ENCODE results near the gene HCFC2.
A peak's percentile ranks its signal among the peaks of the same experiment; 100 is the strongest.
"Not testable (repeated sequence)": the region's sequence is repeated elsewhere in the genome, so short reads cannot be mapped to it uniquely, and the experiment has no call there.

HCFC2 gene

DNA sequence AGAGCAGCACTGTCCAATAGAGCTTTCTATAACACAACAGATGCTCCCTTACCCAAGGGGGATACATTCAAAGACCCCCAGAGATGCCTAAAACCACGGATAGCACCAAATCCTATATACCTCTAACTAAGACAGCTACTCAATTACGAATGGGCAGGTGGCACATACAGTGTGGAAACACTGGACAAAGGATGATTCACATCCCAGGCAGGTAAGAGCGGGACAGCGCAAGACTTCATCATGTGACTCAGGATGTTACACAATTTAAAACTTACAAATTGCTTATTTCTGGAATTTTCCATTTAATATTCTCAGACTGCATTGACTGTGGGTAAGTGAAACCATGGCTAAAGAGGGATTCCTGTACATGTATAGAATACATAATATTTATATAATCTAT, 5.5 kb upstream of the HCFC2 start:
- DNase-seq, result no peak

- no peak for DNase-seq
Measured at GRCh38 chr12:104059963-104060362, 4.4 kb upstream of the HCFC2 start.

- no peak for DNase-seq
Measured at GRCh38 chr12:104060791-104061190, 3.5 kb upstream of the HCFC2 start.

DNA sequence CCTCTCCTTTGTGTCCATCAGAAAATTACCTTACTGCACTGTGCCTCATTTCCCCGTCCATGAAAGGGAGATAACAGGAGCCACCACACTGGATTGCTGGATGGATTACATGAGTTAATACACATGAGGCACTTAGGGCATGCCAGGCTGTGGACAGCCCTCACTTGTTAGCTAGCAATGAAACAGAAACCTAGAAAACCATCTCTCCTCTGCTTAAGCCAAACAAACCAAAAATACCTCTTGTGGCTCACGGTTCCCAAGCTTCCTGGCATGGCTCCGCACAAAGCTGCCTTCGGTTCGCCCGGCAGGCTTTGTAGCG, 660 bp upstream of the HCFC2 start:
- no peak for DNase-seq

DNA sequence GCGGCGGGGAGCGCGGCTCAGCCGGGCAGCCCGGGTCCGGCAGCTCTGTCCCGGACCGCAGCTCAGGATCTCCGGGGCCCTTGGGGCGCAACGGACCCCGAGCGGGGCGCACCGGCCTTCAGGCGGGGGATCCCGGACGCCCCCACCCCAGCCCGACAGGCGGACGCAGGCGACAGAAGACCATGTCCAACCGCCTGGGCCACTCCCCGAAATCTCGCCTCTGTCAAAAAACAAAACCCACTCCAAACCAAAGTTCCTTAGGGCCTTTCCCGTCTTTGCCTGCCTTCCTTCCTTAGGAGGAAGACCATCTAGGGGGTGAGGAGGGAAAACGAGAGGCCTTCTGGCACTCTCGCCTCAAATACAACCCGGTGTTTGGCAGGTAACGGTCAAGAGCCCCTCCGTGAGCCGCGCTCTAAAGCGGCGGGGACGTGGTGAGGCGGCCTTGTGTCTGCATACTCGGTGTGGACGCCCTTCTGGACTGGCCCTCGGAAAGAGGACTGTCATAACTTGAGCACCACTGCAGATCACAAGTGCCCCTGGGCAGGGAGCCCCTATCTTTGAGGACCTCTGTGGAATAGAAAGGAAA, 604 bp downstream of the HCFC2 start:
- DNase-seq, result no peak

GRCh38 chr12:104072099-104072498, 7.8 kb downstream of the HCFC2 start:
- DNase-seq, result no peak

DNA sequence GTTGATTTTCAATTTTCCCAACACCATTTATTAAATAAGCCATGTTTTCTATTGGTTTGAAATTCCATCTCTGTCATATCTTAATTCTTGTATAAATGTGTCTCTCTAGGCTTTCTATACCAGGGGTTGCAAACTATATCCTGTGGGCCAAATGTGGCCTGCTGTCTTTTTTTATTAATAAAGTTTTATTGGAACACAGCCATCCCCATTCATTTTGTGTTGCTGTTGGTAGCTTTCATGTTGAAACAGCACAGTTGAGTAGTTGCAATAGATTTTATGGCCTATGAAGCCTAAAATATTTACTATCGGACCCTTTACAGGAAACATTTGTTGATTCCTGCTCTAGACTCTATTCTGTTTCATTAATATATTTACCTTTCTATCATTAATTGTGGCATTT, 9.4 kb downstream of the HCFC2 start:
- no peak for DNase-seq

GRCh38 chr12:104079024-104079423, 14.7 kb downstream of the HCFC2 start:
- DNase-seq, result no peak

DNA sequence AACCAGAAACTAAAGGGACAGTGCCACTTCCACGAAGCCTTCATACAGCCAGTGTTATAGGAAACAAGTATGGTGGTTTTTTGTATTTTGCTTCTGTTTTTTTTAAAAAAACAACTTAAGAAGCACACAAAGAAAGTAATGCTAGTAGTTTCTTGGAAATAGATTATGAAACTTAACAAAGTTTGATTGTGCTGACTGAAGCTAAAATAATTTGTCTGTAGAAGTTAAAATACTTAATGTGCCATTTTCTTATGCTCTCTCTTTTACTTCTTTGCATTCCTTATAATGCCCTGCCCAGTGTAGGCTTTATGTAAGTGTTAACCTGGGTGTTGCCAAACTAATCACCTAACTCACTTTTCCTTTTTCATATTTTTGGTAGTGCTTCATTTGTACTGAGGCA, 16.4 kb downstream of the HCFC2 start:
- no peak for DNase-seq

DNA sequence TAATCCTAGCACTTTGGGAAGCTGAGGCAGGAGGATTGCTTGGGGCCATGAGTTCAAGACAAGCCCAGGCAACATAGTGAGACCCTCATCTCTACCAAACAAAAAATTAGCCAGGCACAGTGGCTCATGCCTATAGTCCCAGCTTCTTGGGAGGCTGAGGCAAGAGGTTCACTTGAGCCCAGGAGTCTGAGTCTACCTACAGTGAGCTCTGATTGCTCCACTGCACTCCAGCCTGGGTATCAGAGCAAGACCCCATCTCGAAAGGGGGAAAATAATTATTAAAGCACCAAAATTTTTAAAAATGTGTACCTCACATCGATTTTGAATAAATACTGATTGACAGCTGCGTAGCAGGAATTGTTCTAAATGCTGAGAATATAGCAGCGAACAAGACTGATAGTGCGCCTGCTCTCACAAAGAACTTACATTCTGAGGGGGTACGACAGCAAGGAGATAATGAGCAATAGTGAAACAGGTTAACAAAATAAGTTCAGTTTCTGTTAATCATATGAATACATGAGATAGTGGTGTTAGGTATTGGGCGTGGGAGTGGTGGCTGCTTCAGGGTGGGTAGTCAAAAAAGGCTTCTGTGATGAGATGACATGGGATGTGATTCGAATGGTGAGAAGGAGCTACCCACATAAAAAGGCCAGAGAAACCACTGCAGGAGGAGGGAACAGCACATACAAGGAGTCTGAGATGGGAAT, 19.6 kb downstream of the HCFC2 start:
- no peak for DNase-seq

DNA sequence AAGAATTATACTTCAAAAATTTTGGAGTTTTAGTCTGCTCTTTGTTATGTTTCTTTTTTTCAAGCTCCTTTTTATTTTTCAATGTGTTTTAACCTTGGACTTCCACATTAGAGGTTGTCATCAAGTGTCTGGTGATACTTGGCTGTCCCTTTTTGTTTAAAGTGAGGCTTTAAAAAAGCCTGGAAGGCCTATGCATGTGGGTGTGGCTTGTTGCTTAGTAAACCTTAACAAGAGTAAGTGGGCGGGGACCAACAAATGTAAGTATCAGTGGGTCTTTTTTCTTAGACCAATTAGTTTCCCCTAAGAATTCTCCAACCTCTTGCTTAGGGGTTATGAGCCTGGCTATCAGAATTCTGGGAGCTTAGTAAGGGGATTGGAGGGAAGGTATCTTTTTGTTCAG, 26.4 kb downstream of the HCFC2 start:
- no peak for DNase-seq

DNA sequence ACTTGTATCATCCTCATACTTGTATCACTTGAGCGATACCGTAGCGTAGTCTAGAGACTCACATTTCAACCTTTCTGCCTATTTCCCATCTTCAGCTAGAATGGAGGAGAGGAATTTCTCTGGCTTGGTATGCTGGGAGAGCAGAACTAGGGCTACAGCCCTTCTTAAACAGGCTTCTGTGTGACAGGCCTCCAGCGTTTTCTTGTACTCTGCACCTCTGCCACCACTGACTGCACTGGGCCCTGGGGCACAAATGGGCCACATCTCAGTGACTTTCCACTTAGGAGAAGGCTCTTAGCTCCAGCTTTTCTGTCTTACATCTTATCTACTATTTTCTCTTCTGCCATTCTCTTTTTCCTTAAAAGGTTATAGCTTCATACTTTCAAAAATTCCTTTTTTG, 26.8 kb downstream of the HCFC2 start:
- no peak for DNase-seq

DNA sequence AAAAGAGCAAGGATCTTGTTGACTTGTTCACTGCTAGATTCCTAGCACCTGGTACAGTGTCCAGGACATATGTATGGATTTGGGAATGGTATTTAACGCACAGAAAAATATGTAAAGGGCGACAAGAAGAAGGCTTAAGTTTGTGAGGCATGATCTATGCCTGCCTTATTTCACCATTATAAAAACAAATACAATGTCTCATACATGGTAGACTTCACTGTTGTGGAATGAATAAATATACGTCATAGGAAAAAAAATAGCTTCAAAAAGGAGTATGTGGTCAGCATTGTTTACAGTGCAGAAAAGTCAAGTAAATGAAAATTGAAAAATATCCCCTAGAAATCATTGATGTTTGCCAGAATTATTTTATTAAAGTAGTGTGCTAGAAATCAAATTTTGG, 30.0 kb downstream of the HCFC2 start:
- DNase-seq, result no peak

DNA sequence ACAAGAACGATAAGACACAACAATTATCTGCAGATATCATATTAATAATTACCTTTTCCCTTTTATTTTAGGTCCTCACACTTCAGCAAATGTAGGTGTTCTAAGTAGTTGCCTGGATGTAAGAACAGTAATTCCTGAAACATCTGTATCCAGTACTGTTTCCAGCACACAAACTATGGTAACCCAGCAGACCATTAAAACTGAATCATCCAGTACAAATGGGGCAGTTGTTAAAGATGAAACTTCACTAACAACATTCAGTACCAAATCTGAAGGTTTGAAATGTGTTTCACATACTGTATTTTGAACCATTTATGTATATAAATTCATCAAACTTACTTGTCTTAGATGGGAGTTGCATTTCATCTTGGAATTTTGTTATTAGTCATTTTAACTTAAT, 31.0 kb downstream of the HCFC2 start:
- DNase-seq, result no peak

- DNase-seq, result no peak
Measured at GRCh38 chr12:104097954-104098353, 33.6 kb downstream of the HCFC2 start.

DNA sequence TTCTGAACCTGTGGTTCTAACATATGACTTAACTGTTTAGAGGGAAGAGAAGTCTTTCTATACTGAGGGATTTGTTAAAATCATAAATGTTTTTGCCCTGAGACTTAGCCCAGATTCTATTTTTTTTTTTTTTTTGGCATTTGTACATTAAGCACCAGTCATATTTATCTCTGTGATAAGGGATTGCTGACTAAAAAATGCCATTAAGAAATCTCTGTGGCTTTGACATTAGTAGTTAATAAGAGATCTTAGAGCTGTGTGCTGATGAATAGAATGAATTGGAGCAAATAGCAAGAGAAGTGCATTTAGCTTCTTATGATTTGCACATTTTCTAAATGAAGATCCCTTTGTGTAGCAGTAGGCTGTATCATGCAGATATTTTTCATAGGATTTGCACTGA, 41.1 kb downstream of the HCFC2 start:
- DNase-seq, result no peak

GRCh38 chr12:104106965-104107364, 42.6 kb downstream of the HCFC2 start:
- DNase-seq, result no peak

DNA sequence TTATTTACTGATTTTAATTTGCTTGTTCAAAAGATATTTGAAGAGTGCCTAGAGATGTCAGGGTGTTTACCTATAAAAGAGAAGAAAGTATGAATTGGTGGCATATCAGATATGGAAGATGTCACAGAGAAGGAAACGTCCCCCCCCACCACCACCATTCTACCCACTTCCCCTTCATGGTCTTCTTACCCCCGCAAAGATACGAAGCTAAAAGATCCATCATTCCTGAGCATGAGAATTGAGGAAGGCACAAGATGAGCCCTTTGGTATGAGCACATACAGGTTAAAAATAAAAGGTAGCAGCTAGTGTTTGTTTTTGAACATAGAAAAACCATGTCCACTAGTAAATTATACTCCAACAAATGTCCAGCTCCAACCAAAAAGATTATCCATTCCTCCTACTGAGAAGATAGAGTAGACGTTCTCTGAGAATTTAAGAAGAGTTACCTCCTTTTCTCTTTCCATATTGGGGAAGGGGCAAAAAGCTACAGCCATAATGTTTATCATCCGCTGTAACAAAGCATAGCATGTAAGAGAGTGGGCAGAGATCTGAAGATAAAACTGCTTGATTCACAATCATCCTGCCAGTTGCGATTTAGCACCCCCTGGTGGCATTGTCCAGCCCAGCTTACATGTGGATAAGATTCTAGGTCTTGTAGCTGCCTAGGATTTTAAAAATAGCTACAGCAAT, 44.6 kb downstream of the HCFC2 start:
- peak; percentile 28 for DNase-seq

DNA sequence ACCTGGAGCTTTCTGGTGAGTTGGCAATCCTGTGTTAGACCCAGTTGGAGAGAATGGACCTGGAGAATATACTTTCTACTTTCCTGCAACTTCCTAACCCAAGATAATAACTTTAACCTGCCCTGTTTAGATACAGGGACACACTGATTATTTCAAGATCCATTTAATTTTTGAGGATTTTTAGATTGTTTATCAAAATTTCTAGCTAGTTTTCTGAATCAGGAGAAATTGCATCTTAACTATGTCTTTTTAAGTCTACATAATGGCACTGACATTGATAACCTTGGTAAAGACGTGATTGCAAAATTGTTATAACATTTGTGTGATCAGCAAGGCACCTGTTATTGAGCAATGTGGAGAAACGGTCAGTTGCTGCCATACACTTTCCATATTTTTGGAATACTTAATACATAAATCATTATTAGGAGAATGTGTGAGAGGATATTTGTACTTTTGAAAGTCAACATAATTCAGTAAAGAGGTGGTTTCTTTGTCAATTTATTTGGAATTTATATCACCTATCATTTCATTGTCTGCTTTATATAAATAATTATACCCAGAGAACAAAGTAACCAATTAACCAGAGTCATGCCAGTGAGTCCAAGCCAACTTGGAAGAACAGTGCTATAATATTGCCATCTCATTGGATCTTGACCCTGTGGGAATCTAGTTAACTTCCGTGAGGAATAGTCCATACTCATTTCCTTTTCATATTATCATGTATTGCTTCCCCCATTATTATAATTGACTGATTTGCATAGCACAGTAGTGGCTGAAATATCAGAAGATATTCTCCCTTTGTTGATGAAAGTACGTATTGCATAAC, 45.3 kb downstream of the HCFC2 start:
- no peak for DNase-seq

- DNase-seq, result not testable (repeated sequence)
Measured at GRCh38 chr12:104114834-104115586, 50.7 kb downstream of the HCFC2 start.

DNA sequence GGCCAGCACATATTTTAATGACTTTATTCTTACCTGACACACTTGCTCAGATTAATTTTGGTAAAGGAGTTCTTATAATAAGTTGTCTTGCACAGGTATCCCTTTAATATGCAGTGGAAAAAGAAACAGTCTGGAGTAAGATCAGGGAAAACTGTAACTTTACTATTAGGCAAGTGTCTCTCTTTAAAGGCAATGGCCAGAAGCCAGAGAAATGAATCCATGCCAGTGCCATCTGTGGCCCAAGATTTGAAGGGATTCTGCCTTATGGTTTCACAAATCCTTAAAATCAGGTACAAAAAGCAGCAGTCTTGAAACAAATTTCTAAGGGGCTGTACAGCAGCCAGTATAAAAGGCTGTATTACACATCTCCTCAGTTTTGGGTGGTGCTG, 51.2 kb downstream of the HCFC2 start:
- DNase-seq, result no peak

DNA sequence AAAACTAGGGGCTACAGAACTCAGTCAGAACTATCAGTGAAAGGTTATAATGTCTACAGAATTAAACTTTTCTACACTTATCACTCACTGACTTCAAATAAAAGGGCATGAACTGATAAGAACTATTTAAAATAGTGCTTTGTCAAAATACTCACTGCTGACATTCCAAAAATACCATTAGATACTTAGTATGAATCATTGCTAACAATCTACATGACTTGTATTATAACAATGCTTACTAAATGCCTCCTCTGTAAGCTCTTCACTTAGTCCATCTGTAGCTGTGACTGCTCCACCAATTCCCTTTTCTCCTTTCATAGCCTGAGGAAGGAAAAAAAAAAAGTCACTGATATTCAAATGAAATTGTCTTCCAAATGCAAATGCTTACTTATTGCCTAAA, 56.7 kb downstream of the HCFC2 start:
- DNase-seq, result no peak

DNA sequence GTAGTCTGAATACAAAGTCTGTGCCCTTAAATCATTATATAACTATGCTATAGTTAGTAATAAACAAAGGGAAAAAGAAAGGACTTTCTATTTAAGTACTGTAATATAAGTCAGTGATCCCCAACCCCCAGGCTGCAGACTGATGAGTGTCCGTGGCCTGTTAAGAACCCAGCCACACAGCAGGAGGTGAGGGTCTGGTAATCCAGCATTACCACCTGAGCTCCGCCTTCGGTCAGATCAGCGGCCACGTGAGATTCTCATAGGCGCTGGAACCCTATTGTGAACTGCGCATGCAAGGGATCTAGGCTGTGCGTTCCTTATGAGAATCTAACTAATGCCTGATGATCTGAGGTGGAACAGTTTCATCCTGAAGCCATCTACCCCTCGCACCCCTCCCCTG, 58.0 kb downstream of the HCFC2 start:
- no peak for DNase-seq
